Measurements from ENCODE around the gene KAZN. TPM values are rescaled to one million over a fixed set of nuclear protein-coding genes. Genes with fewer than 3 reads are reported as not detected.

Gene KAZN
- polyA plus RNA-seq, 1 experiment = 3.7 TPM

DNA sequence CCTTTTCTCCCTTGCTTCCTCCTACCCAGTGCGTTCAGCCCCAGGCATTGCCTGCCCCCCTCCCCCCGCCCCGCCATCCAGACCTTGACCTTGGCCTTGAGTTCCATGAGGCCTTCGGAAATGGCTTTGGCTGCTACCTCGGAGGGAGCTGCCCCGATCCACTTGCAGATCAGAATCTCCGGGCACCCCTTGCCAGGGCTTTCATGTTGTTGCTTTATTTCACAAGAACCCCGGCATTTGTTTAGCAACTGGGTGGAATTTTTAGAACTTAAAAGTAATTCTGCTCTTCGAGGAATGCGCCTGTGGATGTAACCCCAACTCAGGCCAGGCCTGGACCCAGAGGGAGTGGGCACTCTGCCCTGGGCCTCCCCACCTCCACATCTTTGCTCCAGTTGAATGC, 401.0 kb downstream of the KAZN start:
- CTCF ChIA-PET = interaction anchor here (0.6 kb wide), 2 partner anchors 221 to 886 kb away, joined by 3 read pairs; no protein-coding TSS in a partner anchor

DNA sequence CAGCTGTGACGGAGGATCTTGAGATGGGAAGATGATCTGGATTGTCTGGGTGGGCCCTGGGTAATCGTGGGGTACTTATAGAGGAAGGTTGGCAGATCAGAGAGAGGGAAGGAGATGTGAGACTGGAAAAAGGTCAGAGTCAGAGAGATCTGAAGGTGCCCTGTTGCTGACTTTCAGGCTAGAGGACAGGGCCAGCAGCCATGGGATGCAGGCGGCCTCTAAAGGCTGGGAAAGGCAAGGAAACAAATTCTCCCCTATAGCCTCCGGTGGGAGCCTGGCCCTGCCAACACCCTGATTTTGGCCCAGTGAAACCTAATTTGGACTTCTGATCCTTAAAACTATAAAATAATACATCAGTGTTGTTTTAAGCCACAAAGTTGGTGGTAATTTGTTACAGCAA, 401.5 kb downstream of the KAZN start:
- H3K9me3 ChIP-seq (ENCODE audit: control insufficient read depth, insufficient read depth, low read length) = no peaks in the 10 kb centered on the region
- no peak overlapping the region for H3K4me3 ChIP-seq (ENCODE audit: low read depth, low read length)
- TF ChIP-seq, protein P1, sequence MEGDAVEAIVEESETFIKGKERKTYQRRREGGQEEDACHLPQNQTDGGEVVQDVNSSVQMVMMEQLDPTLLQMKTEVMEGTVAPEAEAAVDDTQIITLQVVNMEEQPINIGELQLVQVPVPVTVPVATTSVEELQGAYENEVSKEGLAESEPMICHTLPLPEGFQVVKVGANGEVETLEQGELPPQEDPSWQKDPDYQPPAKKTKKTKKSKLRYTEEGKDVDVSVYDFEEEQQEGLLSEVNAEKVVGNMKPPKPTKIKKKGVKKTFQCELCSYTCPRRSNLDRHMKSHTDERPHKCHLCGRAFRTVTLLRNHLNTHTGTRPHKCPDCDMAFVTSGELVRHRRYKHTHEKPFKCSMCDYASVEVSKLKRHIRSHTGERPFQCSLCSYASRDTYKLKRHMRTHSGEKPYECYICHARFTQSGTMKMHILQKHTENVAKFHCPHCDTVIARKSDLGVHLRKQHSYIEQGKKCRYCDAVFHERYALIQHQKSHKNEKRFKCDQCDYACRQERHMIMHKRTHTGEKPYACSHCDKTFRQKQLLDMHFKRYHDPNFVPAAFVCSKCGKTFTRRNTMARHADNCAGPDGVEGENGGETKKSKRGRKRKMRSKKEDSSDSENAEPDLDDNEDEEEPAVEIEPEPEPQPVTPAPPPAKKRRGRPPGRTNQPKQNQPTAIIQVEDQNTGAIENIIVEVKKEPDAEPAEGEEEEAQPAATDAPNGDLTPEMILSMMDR (IDR thresholded peaks at IDR 0.05; ENCODE audit: low read depth, low read length) = no peak
- POLR2A ChIA-PET = no interaction called here
- no peaks in the 10 kb centered on the region for H3K27me3 ChIP-seq (ENCODE audit: control insufficient read depth, insufficient read depth, low read length)
- no peak overlapping the region for H3K27ac ChIP-seq (ENCODE audit: low read depth, low read length)
- DNase-seq (ENCODE audit: low read depth, low spot score) = no peak
- CTCF ChIA-PET = interaction anchor here (0.6 kb wide), 1 partner anchor 887 kb away, joined by 3 read pairs; no protein-coding TSS in a partner anchor

More for the DNA sequence above, 401.0 kb downstream of the KAZN start:
- no peak overlapping the region for H3K27ac ChIP-seq (ENCODE audit: low read depth, low read length)
- POLR2A ChIA-PET = no interaction called here
- DNase-seq (ENCODE audit: low read depth, low spot score) = no peak
- H3K27me3 ChIP-seq (ENCODE audit: control insufficient read depth, insufficient read depth, low read length) = no peaks in the 10 kb centered on the region
- H3K4me3 ChIP-seq (ENCODE audit: low read depth, low read length) = no peak overlapping the region
- TF ChIP-seq, protein P1 (IDR thresholded peaks at IDR 0.05; ENCODE audit: low read depth, low read length) = no peak
- no peaks in the 10 kb centered on the region for H3K9me3 ChIP-seq (ENCODE audit: control insufficient read depth, insufficient read depth, low read length)

DNA sequence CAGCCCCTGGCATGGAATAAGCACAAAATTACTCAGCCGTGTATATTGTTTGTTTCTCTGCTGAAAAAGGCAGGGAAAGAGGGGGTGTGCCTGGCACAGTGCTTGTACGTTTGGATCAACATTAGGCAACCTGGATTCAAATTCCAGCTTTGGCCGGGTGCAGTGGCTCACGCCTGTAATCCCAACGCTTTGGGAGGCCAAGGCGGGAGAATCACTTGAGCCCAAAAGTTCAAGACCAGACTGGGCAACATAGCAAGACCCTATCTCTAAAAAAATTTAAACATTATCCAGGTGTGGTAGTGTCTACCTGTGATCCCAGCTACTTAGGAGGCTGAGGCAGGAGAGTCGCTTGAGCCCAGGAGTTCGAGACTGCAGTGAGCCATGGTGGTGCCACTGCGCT, 402.2 kb downstream of the KAZN start:
- Histone ChIP-seq H3K9me3 (ENCODE audit: control insufficient read depth, insufficient read depth, low read length) (no peaks in the 10 kb centered on the region), H3K4me3 (ENCODE audit: low read depth, low read length) (no peak overlapping the region), H3K27me3 (ENCODE audit: control insufficient read depth, insufficient read depth, low read length) (no peaks in the 10 kb centered on the region), H3K27ac (ENCODE audit: low read depth, low read length) (no peak overlapping the region)
- ChIA-PET POLR2A (interaction anchor here (0.7 kb wide), 1 partner anchor 290 kb away, joined by 3 read pairs; no protein-coding TSS in a partner anchor), CTCF (no interaction called here)
- TF ChIP-seq, protein P1 (IDR thresholded peaks at IDR 0.05; ENCODE audit: low read depth, low read length) = no peak
- DNase-seq (ENCODE audit: low read depth, low spot score) = no peak

DNA sequence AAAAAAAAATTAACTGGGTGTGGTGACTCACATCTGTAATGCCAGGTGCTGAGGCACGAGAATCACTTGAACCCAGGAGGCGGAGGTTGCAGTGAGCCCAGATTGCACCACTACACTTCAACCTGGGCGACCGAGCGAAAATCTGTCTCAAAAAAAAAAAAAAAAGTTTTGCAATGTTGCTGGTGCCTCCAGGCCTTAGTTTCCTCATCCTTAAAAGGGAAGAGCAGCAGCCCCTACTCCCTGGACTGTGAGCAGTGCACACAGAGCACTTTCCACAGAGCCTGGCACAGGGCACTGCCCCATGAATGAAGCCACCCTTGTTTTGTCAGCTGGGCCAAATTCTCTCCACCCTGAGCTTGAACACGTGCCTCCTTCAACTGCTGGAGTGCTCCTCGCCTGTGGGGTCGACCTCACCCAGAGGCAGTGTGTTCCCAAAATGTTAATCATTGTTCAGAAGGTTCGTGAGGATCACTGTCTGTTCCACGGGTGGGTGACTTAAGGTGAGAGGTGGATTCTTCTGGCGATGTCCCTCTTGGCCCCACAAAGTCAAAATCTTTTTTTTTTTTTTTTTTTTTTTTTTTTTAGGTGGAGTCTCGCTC, 402.9 kb downstream of the KAZN start:
- ChIA-PET CTCF (no interaction called here), POLR2A (interaction anchor here (0.7 kb wide), 1 partner anchor 289 kb away, joined by 3 read pairs; no protein-coding TSS in a partner anchor)
- TF ChIP-seq, protein P1 (IDR thresholded peaks at IDR 0.05; ENCODE audit: low read depth, low read length) = no peak
- no peak overlapping the region for H3K27ac ChIP-seq (ENCODE audit: low read depth, low read length)
- H3K9me3 ChIP-seq (ENCODE audit: control insufficient read depth, insufficient read depth, low read length) = no peaks in the 10 kb centered on the region
- no peak for DNase-seq (ENCODE audit: low read depth, low spot score)
- no peak overlapping the region for H3K4me3 ChIP-seq (ENCODE audit: low read depth, low read length)
- H3K27me3 ChIP-seq (ENCODE audit: control insufficient read depth, insufficient read depth, low read length) = no peaks in the 10 kb centered on the region

DNA sequence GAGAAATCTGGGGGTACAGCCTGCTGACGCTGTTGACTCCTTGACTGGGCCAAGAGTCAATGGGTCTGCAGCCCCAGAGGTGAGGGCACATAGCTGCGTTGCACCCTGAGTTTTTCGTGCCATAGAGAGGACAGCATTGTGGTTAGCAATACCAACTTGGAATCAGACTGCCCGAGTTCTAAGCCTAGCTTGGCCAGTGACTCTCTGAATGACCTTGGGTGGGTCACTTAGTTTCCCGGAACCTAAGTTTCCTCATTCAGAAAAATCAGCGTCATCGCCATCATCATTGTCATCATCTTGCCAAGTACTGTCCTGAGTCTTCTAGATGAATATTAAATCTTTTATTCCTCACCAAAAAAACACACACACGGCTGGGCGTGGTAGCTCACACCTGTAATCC, 403.8 kb downstream of the KAZN start:
- no peak overlapping the region for H3K27ac ChIP-seq (ENCODE audit: low read depth, low read length)
- no peak overlapping the region for H3K4me3 ChIP-seq (ENCODE audit: low read depth, low read length)
- ChIA-PET POLR2A (no interaction called here), CTCF (no interaction called here)
- TF ChIP-seq, protein P1 (IDR thresholded peaks at IDR 0.05; ENCODE audit: low read depth, low read length) = no peak
- DNase-seq (ENCODE audit: low read depth, low spot score) = no peak
- no peaks in the 10 kb centered on the region for H3K9me3 ChIP-seq (ENCODE audit: control insufficient read depth, insufficient read depth, low read length)
- H3K27me3 ChIP-seq (ENCODE audit: control insufficient read depth, insufficient read depth, low read length) = no peaks in the 10 kb centered on the region
